SHP77 treated with DMSO at 0.1 percent for 48 hours (cell line): Measurements from ENCODE around the gene VSIG1.

Experiments used
- DNase-seq: peaks from one replicate; lab custom pipeline; 2025; lab: John Stamatoyannopoulos, UW

Gene VSIG1

GRCh38 chrX:108044554-108045256, at the start of gene VSIG1:
Gene VSIG1 (plus strand): TSS chrX:108045065. CDS start chrX:108045131, 66 bp downstream.
- no peak for DNase-seq

- DNase-seq = no peak
Measured at GRCh38 chrX:107996124-107996523, 48.7 kb upstream of the VSIG1 start.

GRCh38 chrX:108000751-108001150, 44.1 kb upstream of the VSIG1 start:
- DNase-seq = no peak

- peak; percentile 0 for DNase-seq
Measured at GRCh38 chrX:108001218-108001814, 43.5 kb upstream of the VSIG1 start.

GRCh38 chrX:108018656-108019381, 26.0 kb upstream of the VSIG1 start:
- DNase-seq = no peak

- no peak for DNase-seq
Measured at GRCh38 chrX:108019382-108019875, 25.4 kb upstream of the VSIG1 start.

GRCh38 chrX:108020631-108021030, 24.2 kb upstream of the VSIG1 start:
- no peak for DNase-seq

GRCh38 chrX:108022491-108023089, 22.3 kb upstream of the VSIG1 start:
- no peak for DNase-seq

GRCh38 chrX:108025376-108025775, 19.5 kb upstream of the VSIG1 start:
- no peak for DNase-seq

- no peak for DNase-seq
Measured at GRCh38 chrX:108025954-108026600, 18.8 kb upstream of the VSIG1 start.

- DNase-seq = no peak
Measured at GRCh38 chrX:108028854-108029253, 16.0 kb upstream of the VSIG1 start.

- DNase-seq = no peak
Measured at GRCh38 chrX:108029928-108030711, 14.7 kb upstream of the VSIG1 start.

- no peak for DNase-seq
Measured at GRCh38 chrX:108032944-108033343, 11.9 kb upstream of the VSIG1 start.

- no peak for DNase-seq
Measured at GRCh38 chrX:108033890-108034289, 11.0 kb upstream of the VSIG1 start.

- no peak for DNase-seq
Measured at GRCh38 chrX:108034725-108035124, 10.1 kb upstream of the VSIG1 start.

- DNase-seq = no peak
Measured at GRCh38 chrX:108036298-108036973, 8.4 kb upstream of the VSIG1 start.

- no peak for DNase-seq
Measured at GRCh38 chrX:108049649-108050048, 4.8 kb downstream of the VSIG1 start.

GRCh38 chrX:108053218-108053617, 8.4 kb downstream of the VSIG1 start:
- no peak for DNase-seq

- DNase-seq = no peak
Measured at GRCh38 chrX:108055546-108055945, 10.7 kb downstream of the VSIG1 start.

GRCh38 chrX:108059801-108060200, 14.9 kb downstream of the VSIG1 start:
- no peak for DNase-seq

- no peak for DNase-seq
Measured at GRCh38 chrX:108064001-108064400, 19.1 kb downstream of the VSIG1 start.
